HG03139 (cell line): ENCODE measurements around the gene MAP1LC3B.
"Not testable (repeated sequence)": the region's sequence is repeated elsewhere in the genome, so short reads cannot be mapped to it uniquely, and the experiment has no call there.

Source experiments
- ATAC-seq: cut with Tn5 transposase; IDR thresholded peaks from one replicate; pipeline ENCODE4 v1.9.1; 2021; ENCODE audit not compliant: unreplicated experiment

MAP1LC3B gene

DNA sequence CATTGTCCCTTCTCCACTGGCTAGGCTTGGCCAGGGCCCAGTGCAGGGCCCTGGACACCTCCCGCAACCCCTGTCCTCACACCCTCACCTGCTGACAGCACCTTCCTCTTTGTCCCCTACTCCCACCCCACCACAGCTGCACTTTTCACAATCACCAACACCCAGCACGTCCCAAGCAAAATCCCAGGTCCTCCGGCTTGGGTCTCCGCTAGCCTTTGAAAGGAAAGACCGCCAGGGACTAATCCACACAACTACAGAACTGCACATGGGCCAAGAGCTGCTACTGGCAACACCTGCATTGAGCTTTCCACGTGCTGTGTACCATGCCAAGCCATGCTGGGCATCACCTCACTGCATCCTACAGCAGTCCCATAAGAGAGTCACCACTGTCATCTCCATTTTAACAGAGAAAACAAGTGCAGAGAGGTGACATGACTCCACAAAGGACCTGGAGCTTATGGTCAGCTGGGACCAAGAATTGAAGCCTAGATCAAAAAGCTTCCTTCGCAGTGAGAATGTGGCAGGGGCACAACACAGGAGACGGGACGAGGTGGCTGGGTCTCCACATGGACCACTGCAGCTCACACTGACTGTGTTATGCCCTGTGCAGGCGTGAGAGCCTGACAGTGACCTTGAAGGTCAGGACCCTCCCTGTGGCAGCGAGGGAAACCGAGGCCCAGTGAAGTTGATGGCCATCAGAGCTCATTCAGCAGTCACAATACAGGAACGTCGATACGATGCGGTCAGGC, 31.1 kb upstream of the MAP1LC3B start:
- no peak for ATAC-seq

GRCh38 chr16:87361916-87362619, 30.1 kb upstream of the MAP1LC3B start:
- no peak for ATAC-seq

GRCh38 chr16:87362828-87363559, 29.1 kb upstream of the MAP1LC3B start:
- ATAC-seq: not testable (repeated sequence)

DNA sequence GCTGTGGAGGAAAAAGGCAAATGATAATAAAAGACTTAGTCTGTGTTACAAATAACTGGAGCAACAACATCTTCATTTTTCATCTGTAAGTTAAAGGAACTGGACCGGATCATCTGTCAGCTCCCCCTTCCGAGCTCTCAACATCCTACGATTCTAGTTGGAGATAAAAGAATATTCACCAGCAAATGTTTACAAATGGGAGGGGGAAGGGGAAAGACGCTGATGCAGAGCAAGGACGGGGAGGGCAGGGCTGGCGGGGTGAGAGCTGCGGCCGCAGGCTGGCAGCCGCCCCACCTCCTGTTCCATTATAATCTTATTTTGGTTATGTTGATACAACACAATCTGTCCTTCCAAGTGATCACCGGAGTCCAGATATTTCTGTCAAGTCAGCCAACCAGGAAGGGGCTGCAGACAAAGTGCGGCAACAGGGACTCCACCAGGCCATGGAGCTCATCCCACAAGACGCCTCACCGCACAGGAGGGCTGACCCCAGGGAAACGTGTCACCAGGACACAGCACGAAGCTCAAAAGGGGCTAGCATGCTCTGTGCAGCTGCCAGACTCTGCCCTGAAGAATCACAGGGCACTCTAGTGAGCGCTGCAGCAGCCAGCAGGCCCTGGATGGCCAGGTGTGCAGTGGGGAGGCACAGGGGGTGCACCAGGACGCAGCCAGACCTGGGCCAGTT, 28.2 kb upstream of the MAP1LC3B start:
- ATAC-seq: no peak

DNA sequence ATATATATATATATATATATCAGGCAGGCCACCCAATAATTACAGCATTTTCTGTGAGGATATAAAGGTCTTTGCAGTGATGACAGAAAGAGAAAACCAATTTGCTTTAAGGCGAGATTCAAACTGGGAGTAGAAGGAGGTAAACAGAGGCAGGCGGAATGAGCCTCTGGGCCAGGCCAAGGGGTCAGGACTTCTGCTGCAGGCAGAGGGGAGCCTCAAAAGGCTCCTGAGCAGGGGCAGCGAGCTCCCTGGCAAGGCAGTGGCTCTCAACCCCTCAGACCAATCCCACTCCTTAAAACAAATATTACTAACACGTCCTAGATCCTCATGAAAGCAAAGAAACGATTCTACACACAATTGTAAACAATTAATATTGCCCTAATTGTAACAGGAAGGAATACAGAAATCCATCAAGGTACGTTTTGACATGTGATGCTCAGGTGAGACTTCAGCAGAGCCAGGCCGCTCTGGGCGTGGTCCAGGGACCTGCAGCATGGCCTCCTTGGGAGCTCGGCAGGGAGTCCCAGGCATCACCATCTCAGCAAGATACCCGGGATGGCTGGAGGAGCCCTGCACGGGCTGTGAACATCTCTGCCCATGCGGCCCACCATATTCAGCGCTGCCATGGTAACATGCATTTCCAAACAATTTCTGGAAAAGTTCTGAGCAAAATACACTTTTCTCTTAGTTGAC, 27.0 kb upstream of the MAP1LC3B start:
- no peak for ATAC-seq

GRCh38 chr16:87366288-87366687, 25.8 kb upstream of the MAP1LC3B start:
- ATAC-seq: no peak

GRCh38 chr16:87366930-87367329, 25.2 kb upstream of the MAP1LC3B start:
- no peak for ATAC-seq

- ATAC-seq: no peak
Measured at GRCh38 chr16:87367529-87367928, 24.6 kb upstream of the MAP1LC3B start.

DNA sequence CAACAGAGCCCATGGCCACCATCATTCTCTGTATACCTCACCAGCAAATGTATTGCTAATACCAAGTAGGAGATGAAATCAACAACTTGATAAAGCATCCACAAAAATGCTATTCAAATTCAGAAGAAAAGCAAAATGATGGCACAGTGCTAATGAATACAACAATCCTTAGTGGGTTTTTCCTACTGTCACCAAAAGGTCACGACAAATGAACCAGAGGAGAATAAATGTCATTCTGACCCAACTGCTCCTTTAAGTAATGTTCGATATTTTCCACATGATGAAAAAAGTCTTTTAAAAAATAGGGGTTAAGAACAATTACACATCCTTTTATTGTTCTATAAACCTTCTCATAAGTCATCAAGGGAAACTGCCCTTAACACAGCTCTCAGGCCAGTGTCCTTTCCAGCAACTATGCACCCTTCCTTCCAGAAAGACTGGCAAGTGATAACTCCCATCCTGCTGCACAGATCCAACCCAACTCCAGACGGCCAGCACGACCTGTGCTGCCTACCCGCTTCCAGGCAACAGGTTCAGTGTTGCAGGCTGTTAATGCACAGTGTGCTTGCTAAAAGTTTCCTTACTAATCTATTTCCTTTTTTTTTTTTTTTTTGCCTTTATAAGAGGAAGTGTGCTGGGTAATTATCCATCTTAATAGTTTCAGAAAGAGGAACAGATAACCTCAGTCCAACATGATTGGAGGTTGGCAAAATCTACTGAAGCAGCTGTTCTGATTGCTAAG, 23.9 kb upstream of the MAP1LC3B start:
- no peak for ATAC-seq

- ATAC-seq: no peak
Measured at GRCh38 chr16:87369117-87369765, 22.9 kb upstream of the MAP1LC3B start.

GRCh38 chr16:87369796-87370719, 22.1 kb upstream of the MAP1LC3B start:
- ATAC-seq: no peak

- ATAC-seq: no peak
Measured at GRCh38 chr16:87371261-87371866, 20.8 kb upstream of the MAP1LC3B start.

DNA sequence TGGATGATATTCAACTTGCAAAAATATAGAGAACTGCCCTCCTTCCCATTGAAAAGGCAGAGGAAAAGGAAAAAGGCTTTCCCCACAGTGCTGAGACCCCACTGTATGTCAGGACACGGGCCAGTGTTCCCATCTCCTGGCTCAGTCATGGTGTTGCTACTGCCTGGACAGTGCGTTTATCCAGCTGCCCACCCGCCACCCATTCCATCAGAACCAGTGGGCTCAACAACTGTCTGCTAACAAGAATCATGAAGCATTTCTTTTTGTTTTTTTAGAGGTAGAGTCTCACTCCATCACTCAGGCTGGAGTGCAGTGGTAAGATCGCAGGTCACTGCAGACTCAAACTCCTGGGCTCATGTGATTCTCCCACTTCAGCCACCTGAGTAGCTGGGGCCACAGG, 19.8 kb upstream of the MAP1LC3B start:
- ATAC-seq: no peak

- no peak for ATAC-seq
Measured at GRCh38 chr16:87374313-87374712, 17.8 kb upstream of the MAP1LC3B start.

GRCh38 chr16:87375426-87376135, 16.6 kb upstream of the MAP1LC3B start:
- ATAC-seq: no peak

GRCh38 chr16:87376660-87377059, 15.5 kb upstream of the MAP1LC3B start:
- no peak for ATAC-seq

GRCh38 chr16:87379312-87379752, 12.8 kb upstream of the MAP1LC3B start:
- not testable (repeated sequence) for ATAC-seq
